GM18520 (cell line): ENCODE data around the gene MRPS23.

Experiments
- ATAC-seq: cut with Tn5 transposase; IDR thresholded peaks from one replicate; pipeline ENCODE4 v1.9.1; 2021; ENCODE audit not compliant: unreplicated experiment

Gene MRPS23

GRCh38 chr17:57849874-57850754 is at the start of gene MRPS23:
MRPS23 (minus strand) TSS chr17:57850044; CDS start chr17:57850010, 34 bp downstream.
- peak; percentile 93 for ATAC-seq

GRCh38 chr17:57899391-57899790 is 49.5 kb upstream of the MRPS23 start:
- no peak for ATAC-seq

- no peak for ATAC-seq
These were observed 48.9 kb upstream of the MRPS23 start for GRCh38 chr17:57898487-57899311.

GRCh38 chr17:57895382-57896060 is 45.7 kb upstream of the MRPS23 start:
- no peak for ATAC-seq

GRCh38 chr17:57894848-57895247 is 45.0 kb upstream of the MRPS23 start:
- no peak for ATAC-seq

GRCh38 chr17:57892820-57893595 is 43.2 kb upstream of the MRPS23 start:
- ATAC-seq, result no peak

- ATAC-seq, result no peak
These were observed 42.4 kb upstream of the MRPS23 start for GRCh38 chr17:57892146-57892819.

GRCh38 chr17:57890857-57891232 is 41.0 kb upstream of the MRPS23 start:
- ATAC-seq, result no peak

- ATAC-seq, result no peak
These were observed 40.3 kb upstream of the MRPS23 start for GRCh38 chr17:57889892-57890856.

GRCh38 chr17:57889252-57889651 is 39.4 kb upstream of the MRPS23 start:
- ATAC-seq, result no peak

GRCh38 chr17:57888311-57889216 is 38.7 kb upstream of the MRPS23 start:
- ATAC-seq, result no peak

- no peak for ATAC-seq
These were observed 37.3 kb upstream of the MRPS23 start for GRCh38 chr17:57887161-57887560.

GRCh38 chr17:57886020-57886419 is 36.2 kb upstream of the MRPS23 start:
- no peak for ATAC-seq

GRCh38 chr17:57885148-57885915 is 35.5 kb upstream of the MRPS23 start:
- no peak for ATAC-seq

- ATAC-seq, result no peak
These were observed 32.0 kb upstream of the MRPS23 start for GRCh38 chr17:57881783-57882351.

GRCh38 chr17:57881143-57881542 is 31.3 kb upstream of the MRPS23 start:
- ATAC-seq, result no peak

GRCh38 chr17:57880086-57880456 is 30.2 kb upstream of the MRPS23 start:
- no peak for ATAC-seq
